ENCODE measurements around the gene ZFAND3.

The ZFAND3 gene

DNA sequence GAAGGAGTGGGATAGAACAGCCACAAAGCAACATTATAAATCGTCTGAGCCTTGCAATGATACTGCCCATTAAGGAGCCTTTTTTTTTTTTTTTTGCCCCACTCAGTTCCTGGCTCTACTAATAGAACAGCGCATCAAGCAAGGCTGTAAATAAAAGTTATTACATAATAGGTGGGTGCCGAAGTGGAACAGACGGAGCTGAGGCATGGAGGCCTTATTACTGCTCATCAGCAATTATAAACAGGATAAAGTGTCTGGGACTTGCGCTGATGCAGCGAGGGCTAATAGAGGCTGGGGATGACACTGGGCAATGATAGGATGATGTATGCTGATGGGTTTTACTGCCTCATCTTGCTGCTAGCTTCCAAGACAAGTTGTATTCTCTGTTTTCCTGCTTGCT is 272.1 kb downstream of the ZFAND3 start:
- TF ChIP-seq CTCF (conservative IDR thresholded peaks at IDR 0.05; ENCODE audit: low read depth, low read length): no peak
- H3K4me3 ChIP-seq (ENCODE audit: low read depth, low read length): no peak overlapping the region
- no peak for DNase-seq (ENCODE audit: low read depth)

GRCh38 chr6:38092465-38092864 is 272.9 kb downstream of the ZFAND3 start:
- no peak for DNase-seq (ENCODE audit: low read depth)
- no peak overlapping the region for H3K4me3 ChIP-seq (ENCODE audit: low read depth, low read length)
- TF ChIP-seq CTCF (conservative IDR thresholded peaks at IDR 0.05; ENCODE audit: low read depth, low read length): no peak

DNA sequence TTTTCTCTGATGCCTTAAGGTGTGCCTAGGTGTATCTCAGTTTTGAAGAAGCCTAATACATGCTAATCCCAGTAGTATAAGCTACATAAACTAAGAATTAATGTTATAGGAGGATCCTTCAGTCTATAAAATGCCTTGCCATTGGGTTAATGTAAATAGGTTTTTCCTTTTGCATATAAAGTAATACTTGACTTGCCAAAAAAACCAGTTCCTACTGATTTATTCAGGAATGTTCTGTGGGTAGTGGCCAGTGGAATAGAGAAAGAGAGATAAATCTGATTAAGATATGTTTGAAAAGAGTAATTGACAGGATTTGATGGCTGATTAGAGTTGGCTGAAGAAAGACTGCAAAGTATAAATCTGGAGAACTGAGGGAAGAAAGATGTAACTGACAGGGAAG is 273.4 kb downstream of the ZFAND3 start:
- DNase-seq (ENCODE audit: low read depth): no peak
- no peak for TF ChIP-seq CTCF (conservative IDR thresholded peaks at IDR 0.05; ENCODE audit: low read depth, low read length)
- H3K4me3 ChIP-seq (ENCODE audit: low read depth, low read length): no peak overlapping the region

DNA sequence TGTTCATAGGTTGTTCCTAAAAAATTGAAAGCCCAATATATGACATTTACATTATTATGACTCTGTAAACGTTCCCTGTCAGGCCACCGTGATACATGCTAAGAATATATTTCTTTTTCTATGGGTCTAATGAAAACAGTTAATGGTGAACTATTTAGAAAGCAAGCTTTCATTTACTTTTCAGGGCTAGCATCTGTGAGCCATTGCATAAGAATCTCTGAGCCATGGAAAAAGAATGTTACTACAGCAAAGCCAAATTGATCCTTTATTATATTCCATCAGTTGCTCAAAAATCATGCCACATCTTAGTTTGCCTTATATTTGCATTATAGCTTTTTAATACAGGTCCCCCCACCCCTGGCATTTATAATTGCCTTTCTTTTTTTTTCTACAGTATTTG is 275.5 kb downstream of the ZFAND3 start:
- DNase-seq (ENCODE audit: low read depth): peak; percentile 73
- no peak for TF ChIP-seq CTCF (conservative IDR thresholded peaks at IDR 0.05; ENCODE audit: low read depth, low read length)
- no peak overlapping the region for H3K4me3 ChIP-seq (ENCODE audit: low read depth, low read length)

DNA sequence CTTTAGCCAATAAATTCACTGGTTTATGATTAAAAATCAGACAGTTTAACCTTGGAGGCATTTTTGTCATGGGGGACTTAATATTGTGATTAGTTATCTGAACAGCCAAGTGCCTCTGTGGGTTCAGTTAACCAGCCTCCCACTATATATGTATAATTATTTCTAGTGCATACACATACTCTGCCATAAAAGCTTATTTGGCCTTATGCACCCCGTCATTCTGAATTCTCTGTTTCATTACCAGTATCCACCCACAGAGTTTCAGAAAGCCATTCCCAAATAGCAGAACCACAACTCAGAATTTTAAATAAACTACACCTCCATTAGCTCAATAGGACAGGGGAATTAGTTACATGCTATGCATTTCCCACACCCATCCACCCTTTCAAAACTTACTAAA is 279.7 kb downstream of the ZFAND3 start:
- no peak for DNase-seq (ENCODE audit: low read depth)
- no peak overlapping the region for H3K4me3 ChIP-seq (ENCODE audit: low read depth, low read length)
- TF ChIP-seq CTCF (conservative IDR thresholded peaks at IDR 0.05; ENCODE audit: low read depth, low read length): no peak

GRCh38 chr6:38100380-38100779 is 280.9 kb downstream of the ZFAND3 start:
- DNase-seq (ENCODE audit: low read depth): no peak
- TF ChIP-seq CTCF (conservative IDR thresholded peaks at IDR 0.05; ENCODE audit: low read depth, low read length): no peak

GRCh38 chr6:38103921-38104320 is 284.4 kb downstream of the ZFAND3 start:
- no peak overlapping the region for H3K4me3 ChIP-seq (ENCODE audit: low read depth, low read length)
- no peak for DNase-seq (ENCODE audit: low read depth)
- TF ChIP-seq CTCF (conservative IDR thresholded peaks at IDR 0.05; ENCODE audit: low read depth, low read length): no peak

More at GRCh38 chr6:38100380-38100779, 280.9 kb downstream of the ZFAND3 start:
- no peak overlapping the region for H3K4me3 ChIP-seq (ENCODE audit: low read depth, low read length)

Data from choroid plexus epithelial cell (primary cell).